K562 (cell line): ENCODE measurements around the gene GLUL. TPM values are rescaled to one million over a fixed set of nuclear protein-coding genes. Genes with fewer than 3 reads are reported as not detected.

Experiments
- ARHGAP35 ChIP-seq: fragments of 450-650 bp; IDR thresholded peaks from 2 replicates; pipeline ENCODE4 v1.6.1; 2018; ENCODE audit not compliant: partially characterized antibody
- BRD9 ChIP-seq: fragments of 450-650 bp; IDR thresholded peaks from 2 replicates; pipeline ENCODE4 v1.6.1; 2018; ENCODE audit warnings: low read depth; ENCODE audit not compliant: partially characterized antibody
- CREB1 ChIP-seq, 2 experiments: sonication (generic) in 1 of 2; formaldehyde crosslinking in 1 of 2; IDR thresholded peaks; 2 replicates each; pipeline versions ENCODE4 v1.6.1 to v1.8.0; 2012 to 2022; ENCODE audit warnings: inconsistent platforms in 1 of 2, mild to moderate bottlenecking in 1 of 2, missing genetic modification reagents in 1 of 2, moderate library complexity in 1 of 2
- DMBX1 ChIP-seq: fragments of 250-450 bp; sonication (Bioruptor Pico); IDR thresholded peaks from 2 replicates; pipeline ENCODE4 v1.8.0; 2022; ENCODE audit warnings: inconsistent platforms, mild to moderate bottlenecking, moderate library complexity, borderline replicate concordance
- FOXP1 ChIP-seq: sonication (generic); formaldehyde crosslinking; IDR thresholded peaks from 2 replicates; pipeline ENCODE4 v1.8.0; 2022; ENCODE audit warnings: mild to moderate bottlenecking, missing genetic modification reagents
- GATAD2B ChIP-seq: fragments of 450-650 bp; IDR thresholded peaks from 2 replicates; pipeline ENCODE4 v1.6.1; 2017; ENCODE audit warnings: mild to moderate bottlenecking, borderline replicate concordance
- GTF2F1 ChIP-seq: IDR thresholded peaks from 2 replicates; pipeline ENCODE4 v1.6.1; 2011; ENCODE audit warnings: low read depth, low read length, improper control_type of control experiment
- L3MBTL2 ChIP-seq: fragments of 450-650 bp; IDR thresholded peaks from 2 replicates; pipeline ENCODE4 v1.6.1; 2016; ENCODE audit warnings: mild to moderate bottlenecking, moderate library complexity
- POLR2AphosphoS2 ChIP-seq: IDR thresholded peaks from 2 replicates; pipeline ENCODE4 v1.6.1; 2012; ENCODE audit warnings: low read length, improper control_type of control experiment
- TBP ChIP-seq: optimal IDR thresholded peaks from 2 replicates; pipeline ENCODE3; 2011; ENCODE audit warnings: low read depth, low read length, improper control_type of control experiment
- ZNF561 ChIP-seq: fragments of 450-650 bp; formaldehyde crosslinking; conservative IDR thresholded peaks from 2 replicates; pipeline ENCODE4 v1.4.0; 2020; ENCODE audit warnings: mild to moderate bottlenecking, moderate library complexity
- polyA plus RNA-seq, 8 experiments: library from polyadenylated mRNA; depleted of rRNA in 4 of 8; stranded (reverse) in 5 of 8; unstranded in 3 of 8; fragments of >200 nt; fragmentation: Nextera tagmentation in 2 of 8; fragmentation: Illumina TruSeq in 1 of 8; extraction: Ambion mirVana in 2 of 8; extraction: Trizol in 1 of 8; gene quantifications; 2 replicates each; pipeline versions ENCODE4 v1.2.1 to v1.2.3, GENCODE V29; 2011 to 2014; ENCODE audit warnings: inconsistent platforms in 1 of 8, missing spikeins in 1 of 8
- total RNA-seq, 7 experiments: library from RNA; depleted of rRNA in 6 of 7; stranded (reverse); fragments of >200 nt in 6 of 7; fragmentation: Illumina TruSeq in 2 of 7; extraction: Trizol in 2 of 7; gene quantifications; 2 replicates each; pipeline versions ENCODE4 v1.2.1 to v1.2.3, GENCODE V29; 2011 to 2021; ENCODE audit warnings: low replicate concordance in 1 of 7
- TF ChIP-seq, protein P1 (sequence below): fragments of 450-650 bp; IDR thresholded peaks from 2 replicates; pipeline ENCODE4 v1.6.1; 2016; ENCODE audit warnings: missing biosample characterization, missing genetic modification characterization
- TF ChIP-seq, protein P2 (sequence below): sonication (generic); IDR thresholded peaks from 2 replicates; pipeline ENCODE4 v1.6.1; 2016
- TF ChIP-seq, protein P3 (sequence below): sonication (generic); formaldehyde crosslinking; IDR thresholded peaks from 2 replicates; pipeline ENCODE4 v1.8.1; 2023; ENCODE audit warnings: mild to moderate bottlenecking, missing genetic modification reagents
- TF ChIP-seq, protein P4 (sequence below): fragments of 250-450 bp; sonication (Bioruptor Pico); IDR thresholded peaks from 2 replicates; pipeline ENCODE4 v1.4.0; 2020
- TF ChIP-seq, protein P5 (sequence below), 2 experiments: IDR thresholded peaks in 1 of 2; conservative IDR thresholded peaks in 1 of 2; 2 replicates each; pipeline ENCODE4 v1.6.1; 2016; ENCODE audit warnings: low read depth in 2 of 2, mild to moderate bottlenecking in 1 of 2, missing compliant biosample characterization in 1 of 2, missing genetic modification characterization in 1 of 2, moderate library complexity in 1 of 2

GLUL gene
- total and polyA plus RNA-seq, 9 of the 15 experiments (the other 6 are each of a cell fraction or from before 2014, with no cell fraction given), result 1,088 to 4,222 (median 1,338) TPM

DNA sequence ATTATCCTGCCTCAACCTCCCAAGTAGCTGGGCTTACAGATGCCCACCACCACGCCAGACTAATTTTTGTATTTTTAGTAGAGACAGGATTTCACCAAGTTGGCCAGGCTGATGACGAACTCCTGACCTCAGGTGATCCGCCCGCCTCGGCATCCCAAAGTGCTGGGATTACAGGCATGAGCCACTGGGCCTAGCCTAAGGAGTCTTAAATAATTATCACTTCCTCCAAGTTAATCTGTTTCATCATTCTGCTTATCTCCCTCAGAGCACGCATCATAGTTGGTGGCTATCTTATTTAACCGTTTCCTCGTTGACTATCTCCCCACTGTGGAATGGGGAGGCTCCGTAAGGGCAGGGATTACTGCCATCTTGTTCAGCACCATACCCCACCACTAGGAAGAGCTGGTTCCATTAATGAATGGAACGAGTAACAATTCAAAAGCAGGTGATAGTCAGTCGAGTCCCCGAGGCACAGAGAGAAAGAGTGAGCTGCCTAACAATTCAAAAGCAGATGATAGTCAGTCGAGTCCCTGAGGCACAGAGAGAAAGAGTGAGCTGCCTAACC is 52.7 kb downstream of the GLUL start (continued):
- TF ChIP-seq, protein P1, sequence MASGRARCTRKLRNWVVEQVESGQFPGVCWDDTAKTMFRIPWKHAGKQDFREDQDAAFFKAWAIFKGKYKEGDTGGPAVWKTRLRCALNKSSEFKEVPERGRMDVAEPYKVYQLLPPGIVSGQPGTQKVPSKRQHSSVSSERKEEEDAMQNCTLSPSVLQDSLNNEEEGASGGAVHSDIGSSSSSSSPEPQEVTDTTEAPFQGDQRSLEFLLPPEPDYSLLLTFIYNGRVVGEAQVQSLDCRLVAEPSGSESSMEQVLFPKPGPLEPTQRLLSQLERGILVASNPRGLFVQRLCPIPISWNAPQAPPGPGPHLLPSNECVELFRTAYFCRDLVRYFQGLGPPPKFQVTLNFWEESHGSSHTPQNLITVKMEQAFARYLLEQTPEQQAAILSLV (tag), result 0 out of 2 replicates have a peak, but pooled peaks have one; percentile 43
- TF ChIP-seq, protein P2, sequence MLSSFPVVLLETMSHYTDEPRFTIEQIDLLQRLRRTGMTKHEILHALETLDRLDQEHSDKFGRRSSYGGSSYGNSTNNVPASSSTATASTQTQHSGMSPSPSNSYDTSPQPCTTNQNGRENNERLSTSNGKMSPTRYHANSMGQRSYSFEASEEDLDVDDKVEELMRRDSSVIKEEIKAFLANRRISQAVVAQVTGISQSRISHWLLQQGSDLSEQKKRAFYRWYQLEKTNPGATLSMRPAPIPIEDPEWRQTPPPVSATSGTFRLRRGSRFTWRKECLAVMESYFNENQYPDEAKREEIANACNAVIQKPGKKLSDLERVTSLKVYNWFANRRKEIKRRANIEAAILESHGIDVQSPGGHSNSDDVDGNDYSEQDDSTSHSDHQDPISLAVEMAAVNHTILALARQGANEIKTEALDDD, result peak; percentile 87
- TF ChIP-seq ZNF561, result no peak
- no peak for TF ChIP-seq FOXP1 (CRISPR knock-in tag)
- no peak for TF ChIP-seq ARHGAP35
- peak; percentile 72; the same call in 1 of the 2 replicates for TF ChIP-seq GATAD2B
- no peak for TF ChIP-seq POLR2AphosphoS2
- TF ChIP-seq, protein P3, sequence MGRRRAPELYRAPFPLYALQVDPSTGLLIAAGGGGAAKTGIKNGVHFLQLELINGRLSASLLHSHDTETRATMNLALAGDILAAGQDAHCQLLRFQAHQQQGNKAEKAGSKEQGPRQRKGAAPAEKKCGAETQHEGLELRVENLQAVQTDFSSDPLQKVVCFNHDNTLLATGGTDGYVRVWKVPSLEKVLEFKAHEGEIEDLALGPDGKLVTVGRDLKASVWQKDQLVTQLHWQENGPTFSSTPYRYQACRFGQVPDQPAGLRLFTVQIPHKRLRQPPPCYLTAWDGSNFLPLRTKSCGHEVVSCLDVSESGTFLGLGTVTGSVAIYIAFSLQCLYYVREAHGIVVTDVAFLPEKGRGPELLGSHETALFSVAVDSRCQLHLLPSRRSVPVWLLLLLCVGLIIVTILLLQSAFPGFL, result no peak
- TF ChIP-seq L3MBTL2, result peak; percentile 73
- TF ChIP-seq, protein P4, sequence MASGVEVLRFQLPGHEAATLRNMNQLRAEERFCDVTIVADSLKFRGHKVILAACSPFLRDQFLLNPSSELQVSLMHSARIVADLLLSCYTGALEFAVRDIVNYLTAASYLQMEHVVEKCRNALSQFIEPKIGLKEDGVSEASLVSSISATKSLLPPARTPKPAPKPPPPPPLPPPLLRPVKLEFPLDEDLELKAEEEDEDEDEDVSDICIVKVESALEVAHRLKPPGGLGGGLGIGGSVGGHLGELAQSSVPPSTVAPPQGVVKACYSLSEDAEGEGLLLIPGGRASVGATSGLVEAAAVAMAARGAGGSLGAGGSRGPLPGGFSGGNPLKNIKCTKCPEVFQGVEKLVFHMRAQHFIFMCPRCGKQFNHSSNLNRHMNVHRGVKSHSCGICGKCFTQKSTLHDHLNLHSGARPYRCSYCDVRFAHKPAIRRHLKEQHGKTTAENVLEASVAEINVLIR (CRISPR knock-in tag), result peak; percentile 13; the same call in 1 of the 2 replicates
- no peak for TF ChIP-seq TBP
- TF ChIP-seq CREB1 (IDR thresholded peaks at IDR 0.05), result no peak
- no peak for TF ChIP-seq CREB1 (CRISPR knock-in tag; IDR thresholded peaks at IDR 0.05)
- peak; percentile 81; the same call in 1 of the 2 replicates for TF ChIP-seq DMBX1 (CRISPR knock-in tag)
- peak; percentile 42 for TF ChIP-seq BRD9
- TF ChIP-seq, protein P5, sequence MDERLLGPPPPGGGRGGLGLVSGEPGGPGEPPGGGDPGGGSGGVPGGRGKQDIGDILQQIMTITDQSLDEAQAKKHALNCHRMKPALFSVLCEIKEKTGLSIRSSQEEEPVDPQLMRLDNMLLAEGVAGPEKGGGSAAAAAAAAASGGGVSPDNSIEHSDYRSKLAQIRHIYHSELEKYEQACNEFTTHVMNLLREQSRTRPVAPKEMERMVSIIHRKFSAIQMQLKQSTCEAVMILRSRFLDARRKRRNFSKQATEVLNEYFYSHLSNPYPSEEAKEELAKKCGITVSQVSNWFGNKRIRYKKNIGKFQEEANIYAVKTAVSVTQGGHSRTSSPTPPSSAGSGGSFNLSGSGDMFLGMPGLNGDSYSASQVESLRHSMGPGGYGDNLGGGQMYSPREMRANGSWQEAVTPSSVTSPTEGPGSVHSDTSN (CRISPR knock-in tag; IDR thresholded peaks at IDR 0.05; ENCODE audit: low read depth), result no peak
- TF ChIP-seq, protein P5 (tag; conservative IDR thresholded peaks at IDR 0.05; ENCODE audit: low read depth), result 0 out of 2 replicates have a peak, but pooled peaks have one; percentile 15
- no peak for TF ChIP-seq GTF2F1
